HG03439 (cell line): Measurements from ENCODE around the gene SDK2.

ENCODE experiments used
- ATAC-seq: cut with Tn5 transposase; IDR thresholded peaks from one replicate; pipeline ENCODE4 v1.9.1; 2021; ENCODE audit warnings: mild to moderate bottlenecking, moderate library complexity; ENCODE audit not compliant: unreplicated experiment

Gene SDK2

GRCh38 chr17:73566905-73567782, 77.1 kb downstream of the SDK2 start:
- no peak for ATAC-seq

GRCh38 chr17:73564843-73565242, 79.4 kb downstream of the SDK2 start:
- ATAC-seq, result no peak

GRCh38 chr17:73562896-73563295, 81.3 kb downstream of the SDK2 start:
- no peak for ATAC-seq

GRCh38 chr17:73561111-73561510, 83.1 kb downstream of the SDK2 start:
- ATAC-seq, result no peak

GRCh38 chr17:73560661-73561060, 83.6 kb downstream of the SDK2 start:
- ATAC-seq, result no peak

GRCh38 chr17:73559532-73559931, 84.7 kb downstream of the SDK2 start:
- ATAC-seq, result no peak

GRCh38 chr17:73555199-73555960, 88.9 kb downstream of the SDK2 start:
- ATAC-seq, result no peak

GRCh38 chr17:73554498-73554897, 89.7 kb downstream of the SDK2 start:
- ATAC-seq, result no peak

GRCh38 chr17:73553311-73553710, 90.9 kb downstream of the SDK2 start:
- ATAC-seq, result no peak

- ATAC-seq, result no peak
These were observed 91.8 kb downstream of the SDK2 start for GRCh38 chr17:73552300-73553048.

- no peak for ATAC-seq
These were observed 92.5 kb downstream of the SDK2 start for GRCh38 chr17:73551759-73552158.

- no peak for ATAC-seq
These were observed 93.1 kb downstream of the SDK2 start for GRCh38 chr17:73551144-73551543.

GRCh38 chr17:73550556-73550955, 93.7 kb downstream of the SDK2 start:
- no peak for ATAC-seq

GRCh38 chr17:73549841-73550430, 94.3 kb downstream of the SDK2 start:
- no peak for ATAC-seq

- no peak for ATAC-seq
These were observed 95.5 kb downstream of the SDK2 start for GRCh38 chr17:73548620-73549311.

- no peak for ATAC-seq
These were observed 96.5 kb downstream of the SDK2 start for GRCh38 chr17:73547790-73548189.

GRCh38 chr17:73546770-73547536, 97.3 kb downstream of the SDK2 start:
- no peak for ATAC-seq

GRCh38 chr17:73546114-73546513, 98.1 kb downstream of the SDK2 start:
- no peak for ATAC-seq

- no peak for ATAC-seq
These were observed 98.9 kb downstream of the SDK2 start for GRCh38 chr17:73545109-73546032.
